ENCODE results near the gene MVB12B. TPM values are rescaled to one million over a fixed set of nuclear protein-coding genes. Genes with fewer than 3 reads are reported as not detected.

MVB12B gene
- total and polyA plus RNA-seq, 2 donors from 2014 or later: 4.5 to 12.3 TPM

DNA sequence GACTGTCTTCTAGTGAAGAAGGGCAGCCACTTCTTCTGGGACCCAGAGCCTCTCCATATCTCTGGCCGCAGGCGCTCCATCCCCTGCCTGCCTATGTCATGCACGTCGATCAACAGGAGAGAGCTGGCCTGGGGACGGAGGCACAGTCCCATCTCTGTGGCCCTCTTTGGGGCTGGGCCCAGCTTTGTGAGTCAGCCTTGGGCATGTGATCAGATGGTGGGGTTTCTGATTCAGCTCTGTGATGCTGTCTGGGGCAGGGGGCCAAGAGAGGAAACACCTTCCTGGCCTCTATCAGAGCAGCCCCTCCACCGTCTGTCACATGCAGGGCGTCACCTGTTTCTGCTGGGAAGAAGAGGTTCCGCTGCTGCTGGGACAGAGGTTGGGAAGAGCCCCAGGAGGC, 72.6 kb downstream of the MVB12B start:
- no peak overlapping the region for H3K27ac ChIP-seq (ENCODE audit: low read depth in 2 of 2, low read length in 2 of 2)
- no peak overlapping the region for H3K9ac ChIP-seq (ENCODE audit: low read length in 3 of 3)
- H3K27me3 ChIP-seq (ENCODE audit: control insufficient read depth, insufficient read depth, low read length): no peaks in the 10 kb centered on the region
- intact Hi-C loops (cut with DNase I): loop anchor here (10.0 kb wide), 1 partner anchor 94 kb away; no protein-coding TSS in a partner anchor
- FAIRE-seq: no peak
- H3K4me1 ChIP-seq (ENCODE audit: control insufficient read depth in 2 of 3, insufficient read depth in 2 of 3, low read depth in 1 of 3, low read length in 3 of 3): no peaks in the 10 kb centered on the region
- TF ChIP-seq, protein P1, sequence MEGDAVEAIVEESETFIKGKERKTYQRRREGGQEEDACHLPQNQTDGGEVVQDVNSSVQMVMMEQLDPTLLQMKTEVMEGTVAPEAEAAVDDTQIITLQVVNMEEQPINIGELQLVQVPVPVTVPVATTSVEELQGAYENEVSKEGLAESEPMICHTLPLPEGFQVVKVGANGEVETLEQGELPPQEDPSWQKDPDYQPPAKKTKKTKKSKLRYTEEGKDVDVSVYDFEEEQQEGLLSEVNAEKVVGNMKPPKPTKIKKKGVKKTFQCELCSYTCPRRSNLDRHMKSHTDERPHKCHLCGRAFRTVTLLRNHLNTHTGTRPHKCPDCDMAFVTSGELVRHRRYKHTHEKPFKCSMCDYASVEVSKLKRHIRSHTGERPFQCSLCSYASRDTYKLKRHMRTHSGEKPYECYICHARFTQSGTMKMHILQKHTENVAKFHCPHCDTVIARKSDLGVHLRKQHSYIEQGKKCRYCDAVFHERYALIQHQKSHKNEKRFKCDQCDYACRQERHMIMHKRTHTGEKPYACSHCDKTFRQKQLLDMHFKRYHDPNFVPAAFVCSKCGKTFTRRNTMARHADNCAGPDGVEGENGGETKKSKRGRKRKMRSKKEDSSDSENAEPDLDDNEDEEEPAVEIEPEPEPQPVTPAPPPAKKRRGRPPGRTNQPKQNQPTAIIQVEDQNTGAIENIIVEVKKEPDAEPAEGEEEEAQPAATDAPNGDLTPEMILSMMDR (IDR thresholded peaks at IDR 0.05; ENCODE audit: borderline replicate concordance, extremely low read depth, insufficient read depth): no peak
- H3K9me3 ChIP-seq (ENCODE audit: control insufficient read depth in 2 of 3, insufficient read depth in 1 of 3, low read length in 3 of 3): no peaks in the 10 kb centered on the region
- H3K36me3 ChIP-seq (ENCODE audit: control insufficient read depth in 2 of 3, insufficient read depth in 3 of 3, low read length in 3 of 3): peaks cover 0 to 3% (median 2%) of the 10 kb centered on the region in 3 donors
- DNase-seq: no peak
- no peak overlapping the region for H3K4me3 ChIP-seq (ENCODE audit: low read length in 3 of 3)

DNA sequence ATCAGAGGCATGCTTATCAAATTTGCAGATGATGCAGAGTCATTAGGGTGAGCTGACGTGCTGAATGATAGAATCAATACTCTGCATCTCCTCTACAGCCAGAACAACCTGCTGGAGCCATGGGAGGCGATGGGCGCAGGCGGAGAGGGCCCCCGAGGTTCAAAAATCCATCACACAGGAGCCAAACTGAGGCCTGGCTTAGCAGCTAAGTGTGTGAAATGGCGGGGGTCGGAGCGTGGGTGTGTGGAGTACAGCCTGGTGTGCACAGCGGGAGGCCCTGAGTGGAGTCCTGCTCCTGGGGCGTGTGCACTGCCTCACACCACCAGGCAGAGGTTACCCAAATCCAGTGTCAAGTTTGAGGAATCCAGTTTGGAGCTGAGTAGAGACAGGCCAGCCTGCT, 73.2 kb downstream of the MVB12B start:
- intact Hi-C loops (cut with DNase I): loop anchor here (10.0 kb wide), 1 partner anchor 95 kb away; no protein-coding TSS in a partner anchor
- Histone ChIP-seq H3K9me3 (ENCODE audit: control insufficient read depth in 2 of 3, insufficient read depth in 1 of 3, low read length in 3 of 3) (no peaks in the 10 kb centered on the region), H3K4me1 (ENCODE audit: control insufficient read depth in 2 of 3, insufficient read depth in 2 of 3, low read depth in 1 of 3, low read length in 3 of 3) (no peaks in the 10 kb centered on the region), H3K27ac (ENCODE audit: low read depth in 2 of 2, low read length in 2 of 2) (no peak overlapping the region), H3K36me3 (ENCODE audit: control insufficient read depth in 2 of 3, insufficient read depth in 3 of 3, low read length in 3 of 3) (peaks cover 0 to 2% (median 2%) of the 10 kb centered on the region in 3 donors), H3K27me3 (ENCODE audit: control insufficient read depth, insufficient read depth, low read length) (no peaks in the 10 kb centered on the region), H3K4me3 (ENCODE audit: low read length in 3 of 3) (no peak overlapping the region), H3K9ac (ENCODE audit: low read length in 3 of 3) (no peak overlapping the region)
- TF ChIP-seq, protein P1 (IDR thresholded peaks at IDR 0.05; ENCODE audit: borderline replicate concordance, extremely low read depth, insufficient read depth): no peak
- DNase-seq (no peak), FAIRE-seq (no peak)

DNA sequence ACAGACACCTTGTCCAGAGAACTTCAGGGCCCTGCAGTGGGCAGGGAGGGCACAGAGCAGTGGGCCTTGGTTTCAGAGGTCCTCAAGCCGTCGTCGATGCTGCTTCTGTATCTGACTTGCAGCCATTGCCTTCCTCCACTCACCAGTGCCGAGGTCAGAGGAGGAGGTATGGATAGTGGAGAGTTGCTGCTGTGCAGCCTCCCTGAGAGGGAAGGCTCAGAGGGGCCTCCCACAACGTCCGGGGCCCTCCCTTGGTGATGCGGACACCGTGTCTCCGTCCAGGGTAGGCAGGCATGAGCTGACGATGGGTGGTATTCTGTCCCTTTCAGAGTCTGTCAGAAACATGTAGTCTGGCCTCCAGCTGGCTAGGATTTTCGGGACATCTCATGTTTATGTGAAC, 73.9 kb downstream of the MVB12B start:
- TF ChIP-seq, protein P1 (IDR thresholded peaks at IDR 0.05; ENCODE audit: borderline replicate concordance, extremely low read depth, insufficient read depth): no peak
- intact Hi-C loops (cut with DNase I): no loop called here
- no peak for FAIRE-seq
- Histone ChIP-seq H3K36me3 (ENCODE audit: control insufficient read depth in 2 of 3, insufficient read depth in 3 of 3, low read length in 3 of 3) (peaks cover 0 to 2% (median 0%) of the 10 kb centered on the region in 3 donors), H3K4me3 (ENCODE audit: low read length in 3 of 3) (no peak overlapping the region), H3K9ac (ENCODE audit: low read length in 3 of 3) (no peak overlapping the region), H3K9me3 (ENCODE audit: control insufficient read depth in 2 of 3, insufficient read depth in 1 of 3, low read length in 3 of 3) (no peaks in the 10 kb centered on the region), H3K27me3 (ENCODE audit: control insufficient read depth, insufficient read depth, low read length) (no peaks in the 10 kb centered on the region), H3K4me1 (ENCODE audit: control insufficient read depth in 2 of 3, insufficient read depth in 2 of 3, low read depth in 1 of 3, low read length in 3 of 3) (no peaks in the 10 kb centered on the region), H3K27ac (ENCODE audit: low read depth in 2 of 2, low read length in 2 of 2) (no peak overlapping the region)
- DNase-seq: no peak

DNA sequence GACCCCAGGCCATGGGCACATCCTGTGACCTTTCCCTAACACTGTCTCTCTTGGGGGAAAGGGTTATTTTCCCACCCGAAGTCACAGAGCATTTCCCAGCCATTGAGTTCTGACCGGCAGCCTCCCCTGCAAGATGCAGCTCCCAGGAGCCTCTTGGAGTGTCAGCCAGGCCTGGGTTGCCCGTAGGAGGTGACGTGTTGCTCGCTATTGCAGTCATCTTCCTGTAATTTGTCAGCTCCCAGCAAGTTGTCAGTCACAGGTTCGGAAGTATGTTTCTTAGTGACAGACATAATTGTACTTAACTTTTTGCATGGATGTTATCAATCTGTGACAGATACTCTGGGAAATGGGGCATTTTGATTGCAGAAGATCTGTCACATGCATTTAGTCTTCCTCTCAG, 74.5 kb downstream of the MVB12B start:
- intact Hi-C loops (cut with DNase I): no loop called here
- FAIRE-seq (no peak), DNase-seq (no peak)
- no peak overlapping the region for H3K9ac ChIP-seq (ENCODE audit: low read length in 3 of 3)
- no peak overlapping the region for H3K4me3 ChIP-seq (ENCODE audit: low read length in 3 of 3)
- peaks cover 0 to 2% (median 0%) of the 10 kb centered on the region in 3 donors for H3K36me3 ChIP-seq (ENCODE audit: control insufficient read depth in 2 of 3, insufficient read depth in 3 of 3, low read length in 3 of 3)
- no peak overlapping the region for H3K27ac ChIP-seq (ENCODE audit: low read depth in 2 of 2, low read length in 2 of 2)
- no peaks in the 10 kb centered on the region for H3K4me1 ChIP-seq (ENCODE audit: control insufficient read depth in 2 of 3, insufficient read depth in 2 of 3, low read depth in 1 of 3, low read length in 3 of 3)
- H3K9me3 ChIP-seq (ENCODE audit: control insufficient read depth in 2 of 3, insufficient read depth in 1 of 3, low read length in 3 of 3): no peaks in the 10 kb centered on the region
- TF ChIP-seq, protein P1 (IDR thresholded peaks at IDR 0.05; ENCODE audit: borderline replicate concordance, extremely low read depth, insufficient read depth): no peak
- no peaks in the 10 kb centered on the region for H3K27me3 ChIP-seq (ENCODE audit: control insufficient read depth, insufficient read depth, low read length)

Data from kidney (tissue), 14 donors.